Measurements from ENCODE around the gene RGS21. TPM values are rescaled to one million over a fixed set of nuclear protein-coding genes. Genes with fewer than 3 reads are reported as not detected.
"Not testable (repeated sequence)": the region's sequence is repeated elsewhere in the genome, so short reads cannot be mapped to it uniquely, and the experiment has no call there.

Gene RGS21
- total RNA-seq, 2 donors from 2014 or later, result not detected

DNA sequence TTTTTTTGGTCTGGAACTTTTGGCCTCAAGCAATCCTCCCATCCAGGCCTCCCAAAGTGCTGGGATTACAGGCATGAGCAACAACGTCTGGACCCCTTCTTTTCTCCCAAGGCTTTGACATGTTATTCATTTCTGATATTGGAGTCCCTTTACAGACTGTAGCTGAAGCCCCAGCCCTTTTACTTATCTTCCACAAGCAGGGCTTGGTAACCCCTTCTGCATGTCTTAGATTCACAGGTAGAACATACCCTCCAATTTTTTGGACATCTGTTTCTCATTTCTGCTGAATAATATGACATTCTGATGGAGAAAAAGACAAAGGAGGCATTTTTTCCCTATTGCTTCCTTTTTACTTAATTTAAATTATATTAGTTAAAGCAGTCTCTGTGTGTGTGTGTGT, 39.2 kb upstream of the RGS21 start:
- DNase-seq (ENCODE audit: low spot score), result no peak
- ATAC-seq (ENCODE audit: insufficient number of reproducible peaks, low FRiP score, low read depth), result no peak
- no peak overlapping the region for H3K27ac ChIP-seq
- no peak overlapping the region for H3K4me3 ChIP-seq
- H3K27me3 ChIP-seq (replicated peaks; ENCODE audit: insufficient read depth), result no peaks in the 10 kb centered on the region
- no peak for TF ChIP-seq CTCF (IDR thresholded peaks at IDR 0.05)
- H3K4me1 ChIP-seq (ENCODE audit: control insufficient read depth in 1 of 2, low read depth in 2 of 2), result no peaks in the 10 kb centered on the region
- peaks cover 4% of the 10 kb centered on the region for H3K9me3 ChIP-seq
- H3K36me3 ChIP-seq, result no peaks in the 10 kb centered on the region

DNA sequence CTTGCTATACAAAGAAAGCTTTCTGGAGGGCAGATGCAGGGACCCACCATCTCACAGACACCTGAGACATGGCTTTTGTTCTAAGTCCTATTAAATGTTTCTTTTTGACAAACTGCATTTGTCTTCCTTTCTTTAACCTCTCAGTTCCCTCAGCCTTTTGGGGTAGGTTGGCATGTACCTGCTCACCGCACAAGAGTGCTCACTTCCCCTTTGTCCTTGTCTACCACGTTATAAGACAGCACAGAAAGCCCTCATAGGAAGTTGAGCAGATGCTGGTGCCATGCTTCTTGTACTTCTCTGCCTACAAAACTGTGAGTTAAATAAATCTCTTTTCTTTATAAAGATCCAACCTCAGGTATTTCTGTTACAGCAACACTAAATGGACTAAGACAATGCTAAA, 31.9 kb upstream of the RGS21 start:
- no peak for DNase-seq (ENCODE audit: low spot score)
- H3K4me1 ChIP-seq (ENCODE audit: control insufficient read depth in 1 of 2, low read depth in 2 of 2), result no peaks in the 10 kb centered on the region
- no peak for TF ChIP-seq CTCF (IDR thresholded peaks at IDR 0.05)

DNA sequence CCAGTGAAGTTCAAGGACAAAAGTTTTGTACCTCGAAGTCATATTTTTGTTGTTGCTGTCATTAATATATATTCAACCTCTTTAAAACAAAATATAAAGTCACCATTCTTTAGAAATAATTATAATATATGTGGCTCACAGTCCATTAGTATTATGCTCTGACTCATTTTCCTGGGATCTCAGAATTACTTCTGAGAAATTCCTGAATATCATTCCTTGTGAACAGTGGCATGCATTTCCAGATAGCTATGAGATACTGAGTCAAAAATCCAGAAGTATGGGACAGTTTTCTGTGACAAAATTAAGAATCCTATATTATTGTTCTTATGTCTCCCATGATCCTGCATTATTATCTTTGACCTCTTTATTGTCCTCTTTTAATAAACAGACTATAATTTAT, 13.8 kb upstream of the RGS21 start:
- TF ChIP-seq CTCF (IDR thresholded peaks at IDR 0.05), result no peak
- Histone ChIP-seq H3K27me3 (replicated peaks; ENCODE audit: insufficient read depth) (no peaks in the 10 kb centered on the region), H3K27ac (no peak overlapping the region), H3K36me3 (no peaks in the 10 kb centered on the region), H3K4me3 (no peak overlapping the region), H3K9me3 (no peaks in the 10 kb centered on the region), H3K4me1 (ENCODE audit: control insufficient read depth in 1 of 2, low read depth in 2 of 2) (no peaks in the 10 kb centered on the region)
- ATAC-seq (ENCODE audit: insufficient number of reproducible peaks, low FRiP score, low read depth), result no peak
- no peak for DNase-seq (ENCODE audit: low spot score)

More for the DNA sequence above, 31.9 kb upstream of the RGS21 start:
- H3K4me3 ChIP-seq, result no peak overlapping the region
- no peak for ATAC-seq (ENCODE audit: insufficient number of reproducible peaks, low FRiP score, low read depth)
- H3K27ac ChIP-seq, result no peak overlapping the region
- H3K36me3 ChIP-seq, result no peaks in the 10 kb centered on the region
- H3K27me3 ChIP-seq (replicated peaks; ENCODE audit: insufficient read depth), result no peaks in the 10 kb centered on the region
- peaks cover 10% of the 10 kb centered on the region for H3K9me3 ChIP-seq

GRCh38 chr1:192308314-192308713, 8.5 kb upstream of the RGS21 start:
- not testable (repeated sequence) for H3K36me3 ChIP-seq; H3K4me1 ChIP-seq (ENCODE audit: control insufficient read depth in 1 of 2, low read depth in 2 of 2); H3K4me3 ChIP-seq; H3K27ac ChIP-seq; DNase-seq (ENCODE audit: low spot score); ATAC-seq (ENCODE audit: insufficient number of reproducible peaks, low FRiP score, low read depth); H3K9me3 ChIP-seq; H3K27me3 ChIP-seq (replicated peaks; ENCODE audit: insufficient read depth)

GRCh38 chr1:192311281-192311680, 5.5 kb upstream of the RGS21 start:
- Histone ChIP-seq H3K4me3 (no peak overlapping the region), H3K9me3 (no peaks in the 10 kb centered on the region), H3K27ac (no peak overlapping the region), H3K36me3 (no peaks in the 10 kb centered on the region), H3K27me3 (replicated peaks; ENCODE audit: insufficient read depth) (no peaks in the 10 kb centered on the region), H3K4me1 (ENCODE audit: control insufficient read depth in 1 of 2, low read depth in 2 of 2) (no peaks in the 10 kb centered on the region)
- TF ChIP-seq CTCF (IDR thresholded peaks at IDR 0.05), result no peak
- DNase-seq (ENCODE audit: low spot score) (no peak), ATAC-seq (ENCODE audit: insufficient number of reproducible peaks, low FRiP score, low read depth) (no peak)

DNA sequence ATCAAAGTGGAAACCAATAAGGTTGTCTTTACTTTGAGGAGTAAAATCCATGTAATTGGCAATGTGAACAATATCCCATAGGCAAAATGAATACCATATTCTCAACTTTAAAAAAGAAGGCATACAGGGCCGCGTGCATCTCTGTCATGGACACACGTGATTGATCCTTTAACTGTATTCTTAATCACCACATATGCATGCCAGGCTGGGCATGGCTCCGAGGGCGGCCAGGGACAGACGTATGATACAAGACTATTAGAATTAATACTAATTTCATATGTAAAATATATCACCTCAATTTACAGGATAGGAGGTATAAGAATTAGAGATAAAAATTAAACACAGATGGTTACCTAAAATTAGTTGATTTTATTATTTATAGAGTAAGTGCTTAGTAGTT, 11.2 kb downstream of the RGS21 start:
- DNase-seq (ENCODE audit: low spot score), result no peak
- Histone ChIP-seq H3K9me3 (no peaks in the 10 kb centered on the region), H3K27ac (no peak overlapping the region), H3K4me3 (no peak overlapping the region), H3K4me1 (ENCODE audit: control insufficient read depth in 1 of 2, low read depth in 2 of 2) (no peaks in the 10 kb centered on the region), H3K36me3 (no peaks in the 10 kb centered on the region), H3K27me3 (replicated peaks; ENCODE audit: insufficient read depth) (no peaks in the 10 kb centered on the region)
- no peak for TF ChIP-seq CTCF (IDR thresholded peaks at IDR 0.05)
- no peak for ATAC-seq (ENCODE audit: insufficient number of reproducible peaks, low FRiP score, low read depth)
